HG02870 (cell line): Measurements from ENCODE around the gene SLMAP.

Experiments
- ATAC-seq: cut with Tn5 transposase; IDR thresholded peaks from one replicate; pipeline ENCODE4 v1.9.1; 2021; ENCODE audit warnings: mild to moderate bottlenecking, moderate library complexity; ENCODE audit not compliant: unreplicated experiment

Gene SLMAP

DNA sequence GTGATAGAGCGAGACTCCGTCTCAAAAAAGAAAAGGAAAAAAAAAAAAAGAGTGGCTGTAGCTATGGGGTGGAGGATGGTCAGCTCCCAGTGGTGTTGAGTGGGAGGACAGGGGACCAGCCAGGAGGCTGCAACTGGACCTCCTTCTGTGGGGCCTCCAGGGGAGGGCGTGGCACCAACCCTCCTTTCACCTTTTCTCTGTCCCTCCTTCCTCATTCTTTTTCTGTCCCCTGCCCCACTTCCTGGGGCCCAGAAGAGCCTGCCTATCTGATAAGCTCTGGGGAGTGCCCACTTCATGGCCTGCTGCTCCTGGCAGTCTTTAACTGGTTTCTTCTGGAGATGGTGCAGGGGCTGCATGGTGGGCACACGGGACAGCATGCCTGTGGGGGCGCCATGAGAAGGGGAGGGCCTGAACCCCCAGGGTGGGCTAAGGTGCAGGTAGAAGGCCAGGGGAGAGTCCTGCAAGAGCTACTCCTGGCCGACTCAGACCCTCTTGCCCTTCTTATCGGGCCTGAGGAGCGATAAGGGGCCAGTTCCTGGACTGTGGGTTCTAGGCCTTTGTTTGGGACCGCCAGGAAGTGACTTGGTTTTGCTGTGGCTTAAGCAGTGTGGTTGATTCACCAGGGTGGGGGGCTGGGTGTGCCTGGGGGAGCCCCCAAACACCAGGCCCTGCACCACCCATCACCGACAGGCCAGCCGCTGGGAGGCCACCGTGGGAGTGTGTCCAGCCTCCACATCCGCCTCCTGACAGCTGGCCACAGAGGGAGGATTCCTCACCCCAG, 202.7 kb downstream of the SLMAP start:
- ATAC-seq: no peak

DNA sequence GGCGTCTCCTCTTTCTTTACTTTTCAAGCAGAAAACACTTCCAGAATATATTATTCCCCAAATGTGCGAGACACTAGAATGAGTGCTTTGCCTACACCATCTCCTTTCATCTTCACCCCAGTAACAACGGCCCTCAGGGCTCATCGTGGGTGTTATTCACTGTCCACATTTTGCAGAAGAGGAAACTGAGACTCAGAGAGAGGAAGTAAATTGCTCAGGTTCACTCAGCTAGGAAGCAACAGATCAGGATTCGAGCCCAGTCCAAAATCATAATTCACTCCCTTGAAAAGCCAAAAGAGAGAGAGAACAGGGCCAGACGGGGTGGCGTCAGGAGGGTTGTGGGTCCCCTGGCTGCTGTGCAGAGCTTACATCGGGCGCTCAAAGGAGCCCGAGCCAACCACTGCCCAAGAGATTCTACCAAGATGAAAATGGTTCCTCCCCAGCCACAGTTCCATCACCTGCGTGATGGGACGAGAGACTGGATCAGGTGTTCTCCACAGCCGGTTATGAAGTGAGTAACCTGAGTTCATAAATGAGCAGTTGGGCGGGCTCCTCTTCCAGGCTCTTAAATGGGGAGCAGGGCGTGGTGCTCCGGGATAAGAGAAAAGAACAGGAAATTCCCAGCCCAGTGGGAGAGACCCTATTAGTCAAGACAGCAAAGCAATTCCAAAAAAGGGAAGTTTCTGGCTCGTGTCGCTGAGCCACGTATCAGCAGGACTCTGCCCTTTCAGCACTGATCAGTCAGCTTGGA, 203.5 kb downstream of the SLMAP start:
- ATAC-seq: no peak

DNA sequence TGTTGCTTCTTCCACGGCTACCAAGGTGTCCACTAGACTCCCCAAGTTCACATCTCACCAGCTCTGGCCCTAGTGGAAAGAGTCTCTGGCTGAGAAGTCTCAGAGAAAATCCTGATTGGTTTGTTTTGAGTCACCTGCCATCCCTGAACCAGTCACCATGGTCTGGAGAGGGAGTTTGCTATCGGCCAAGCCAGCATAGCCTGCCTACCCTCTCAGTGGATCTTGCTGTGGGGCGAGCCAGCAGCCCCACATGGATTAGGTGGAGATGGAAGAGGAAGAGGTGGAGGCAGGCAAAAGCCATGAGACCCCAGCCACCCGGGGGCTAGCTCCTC, 204.0 kb downstream of the SLMAP start:
- ATAC-seq: no peak

DNA sequence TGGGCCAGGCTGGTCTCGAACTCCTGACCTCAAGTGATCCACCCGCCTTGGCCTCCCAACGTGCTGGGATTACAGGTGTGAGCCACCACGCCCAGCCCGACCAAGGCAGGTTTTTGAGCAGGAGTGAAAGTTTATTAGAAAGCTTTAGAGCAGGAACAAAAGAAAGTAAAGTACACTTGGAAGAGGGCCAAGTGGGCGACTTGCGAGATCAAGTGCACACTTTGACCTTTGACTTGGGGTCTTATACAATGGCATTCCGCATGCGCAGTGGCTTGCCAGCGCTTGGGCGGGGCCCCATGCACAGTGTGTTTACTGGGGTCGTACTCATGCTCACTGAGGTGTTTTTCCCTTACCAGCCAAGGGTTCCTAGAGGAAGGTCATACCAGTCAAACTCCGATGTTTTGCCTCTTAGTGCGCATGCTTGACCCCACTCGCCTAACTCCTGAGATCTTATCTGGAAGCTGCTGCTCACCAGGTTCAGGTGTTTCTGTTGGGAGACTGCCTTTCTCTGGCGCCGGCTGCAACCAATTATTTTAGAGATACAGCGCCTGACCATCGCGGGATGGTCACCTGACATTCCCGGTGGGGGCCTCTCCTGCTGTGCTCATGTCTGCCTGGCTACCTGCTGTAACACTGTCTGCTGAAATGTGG, 205.2 kb downstream of the SLMAP start:
- ATAC-seq: no peak

GRCh38 chr3:57961828-57962447, 205.8 kb downstream of the SLMAP start:
- no peak for ATAC-seq

- ATAC-seq: no peak
Observed at GRCh38 chr3:57962448-57962834, 206.3 kb downstream of the SLMAP start.

GRCh38 chr3:57963811-57964346, 207.8 kb downstream of the SLMAP start:
- no peak for ATAC-seq

DNA sequence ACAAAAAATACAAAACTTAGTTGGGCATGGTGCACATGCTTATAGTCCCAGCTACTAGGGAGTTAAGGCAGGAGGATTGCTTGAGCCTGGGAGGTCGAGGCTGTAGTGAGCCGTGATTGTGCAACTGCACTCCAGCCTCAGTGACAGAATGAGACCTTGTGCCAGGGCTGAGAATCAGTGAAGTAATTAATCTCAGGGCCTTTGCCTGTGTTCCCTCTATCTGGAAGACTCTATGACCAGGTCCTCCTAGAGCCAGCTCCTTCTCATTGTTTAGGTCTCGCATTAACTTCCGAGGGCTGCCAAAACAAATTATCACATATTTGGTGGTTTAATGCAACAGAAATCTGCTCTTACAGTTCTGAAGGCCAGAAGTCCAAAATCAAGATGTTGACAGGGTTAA, 210.7 kb downstream of the SLMAP start:
- ATAC-seq: no peak

DNA sequence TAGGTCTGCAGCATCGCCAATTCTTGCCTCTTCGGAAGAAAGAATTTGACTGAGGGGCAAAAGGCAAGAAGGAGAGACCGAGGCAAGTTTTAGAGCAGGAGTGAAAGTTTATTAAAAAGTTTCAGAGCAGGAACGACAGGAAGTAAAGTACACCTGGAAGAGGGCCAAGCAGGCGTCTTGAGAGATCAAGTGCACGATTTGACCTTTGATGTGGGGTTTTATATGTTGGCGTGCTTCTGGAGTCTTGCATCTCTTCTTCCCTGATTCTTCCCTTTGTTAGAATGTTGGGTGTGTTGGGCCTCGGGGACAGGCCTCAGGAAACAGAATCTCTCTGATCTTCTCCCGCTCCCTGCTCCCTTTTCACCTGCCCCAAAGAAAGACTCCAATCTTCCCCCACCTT, 211.5 kb downstream of the SLMAP start:
- ATAC-seq: no peak

DNA sequence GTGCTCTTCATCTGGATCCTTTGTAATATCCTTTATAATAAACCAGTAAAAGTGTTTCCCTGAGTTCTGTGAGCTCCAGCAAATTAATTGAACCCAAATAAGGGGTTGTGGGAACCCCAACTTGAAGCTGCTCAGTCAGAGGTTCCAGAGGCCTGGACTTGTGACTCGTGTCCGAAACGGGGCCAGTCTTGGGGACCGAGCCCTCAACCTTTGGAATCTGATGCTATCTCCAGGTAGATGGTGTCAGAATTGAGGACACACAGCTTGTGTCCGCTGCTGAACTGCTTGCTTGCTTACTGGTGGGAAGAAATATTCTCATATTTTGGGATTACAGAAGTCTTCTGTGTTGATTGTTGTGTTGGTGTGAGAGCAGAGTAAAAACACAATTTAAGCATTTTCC, 212.4 kb downstream of the SLMAP start:
- no peak for ATAC-seq

- no peak for ATAC-seq
Observed at GRCh38 chr3:57971975-57972374, 215.9 kb downstream of the SLMAP start.

DNA sequence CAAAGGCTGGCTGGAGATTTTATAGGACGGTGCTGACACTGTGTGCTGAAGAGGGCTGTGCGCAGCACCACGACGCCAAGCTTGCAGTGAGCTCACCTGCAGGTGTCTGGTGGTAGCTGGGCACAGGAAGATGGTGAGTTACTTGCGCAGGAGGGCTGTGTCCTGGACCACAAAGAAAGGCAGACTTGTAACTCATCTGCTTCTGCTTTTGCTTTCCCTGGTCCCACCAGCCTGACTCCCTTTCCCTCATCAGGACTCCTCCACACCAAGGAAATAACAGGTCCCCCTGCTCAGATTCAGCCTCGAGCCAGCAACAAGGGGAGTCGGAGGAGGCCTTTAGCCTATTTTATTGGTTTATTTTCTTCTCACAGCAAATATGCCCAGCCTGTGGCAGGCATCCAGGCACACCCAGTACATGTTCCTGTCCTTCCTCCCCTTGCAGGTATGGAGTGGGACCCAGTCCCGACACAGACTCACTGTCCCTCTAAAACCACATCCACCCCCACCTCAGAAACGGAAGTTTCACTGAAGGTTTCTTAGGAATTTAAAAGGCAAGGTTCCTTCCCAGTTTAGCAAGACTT, 216.5 kb downstream of the SLMAP start:
- no peak for ATAC-seq

GRCh38 chr3:57973715-57974477, 217.8 kb downstream of the SLMAP start:
- ATAC-seq: no peak

DNA sequence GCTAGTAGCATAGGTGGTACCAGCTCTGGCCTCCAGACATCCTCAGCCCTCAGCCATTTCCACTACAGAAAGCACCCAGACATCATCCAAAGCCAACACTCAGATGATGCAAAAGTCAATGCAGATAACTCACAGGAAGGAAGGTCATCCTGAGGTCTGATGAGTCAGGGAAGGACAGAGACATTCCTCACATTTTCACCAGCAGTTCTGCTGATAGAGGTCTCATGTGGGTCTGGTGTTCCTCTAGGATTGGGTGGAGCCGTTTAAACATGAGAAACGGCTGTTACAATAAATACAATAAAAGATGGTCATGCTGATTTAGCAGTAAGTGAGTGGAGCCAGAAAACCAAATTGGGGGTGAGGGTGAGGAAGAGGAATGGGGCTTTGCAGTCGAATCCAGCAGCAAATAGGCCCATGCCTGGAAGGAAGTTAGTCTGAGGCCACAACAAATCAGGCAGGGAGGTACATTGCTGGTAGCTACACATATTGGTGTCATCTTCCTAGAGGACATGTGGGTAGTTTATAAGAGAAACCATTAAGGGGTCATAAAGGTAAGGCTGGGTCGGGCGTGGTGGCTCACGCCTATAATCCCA, 218.8 kb downstream of the SLMAP start:
- ATAC-seq: no peak

- ATAC-seq: no peak
Observed at GRCh38 chr3:57977818-57978235, 221.7 kb downstream of the SLMAP start.

DNA sequence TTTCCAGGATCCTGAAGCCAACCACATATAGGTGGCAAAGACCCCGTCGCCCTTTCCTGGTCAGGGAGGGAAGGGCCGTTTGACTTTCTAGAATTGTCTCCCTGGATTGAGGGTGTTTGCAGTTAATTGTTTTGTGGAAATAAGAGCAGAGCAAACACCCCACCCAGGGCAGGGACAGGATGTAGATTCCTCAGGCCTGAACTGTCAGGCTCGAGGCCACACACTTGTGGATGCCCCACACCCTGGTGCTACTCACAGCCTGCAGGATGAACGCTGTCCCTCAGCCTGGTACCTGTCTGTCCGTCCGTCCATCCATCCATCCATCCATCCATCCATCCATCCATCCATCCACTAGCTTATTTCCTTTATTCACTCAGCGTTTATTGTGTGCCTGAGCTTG, 222.2 kb downstream of the SLMAP start:
- ATAC-seq: no peak
